Fibroblast of mammary gland (primary cell): ENCODE results near the gene GNA14.
A peak's percentile ranks its signal among the peaks of the same experiment; 100 is the strongest.
"Not testable (repeated sequence)": the region's sequence is repeated elsewhere in the genome, so short reads cannot be mapped to it uniquely, and the experiment has no call there.

Experiments
- DNase-seq: peaks from one replicate; pipeline ENCODE4 v3.0.0-alpha.2; 2010; ENCODE audit warnings: low read depth
- H3K4me3 ChIP-seq: 2 replicates; pipeline ENCODE4 v1.5.1; 2011; ENCODE audit warnings: low read depth, mild to moderate bottlenecking, low read length, moderate library complexity; ENCODE audit not compliant: control insufficient read depth
- CTCF ChIP-seq: conservative IDR thresholded peaks from 2 replicates; pipeline ENCODE4 v1.5.1; 2011; ENCODE audit warnings: low read depth, low read length, inconsistent platforms; ENCODE audit not compliant: control insufficient read depth, insufficient read depth

Gene GNA14

GRCh38 chr9:77399964-77400363 lies 248.2 kb downstream of the GNA14 start:
- TF ChIP-seq CTCF: no peak
- DNase-seq: no peak
- H3K4me3 ChIP-seq: no peak overlapping the region

- not testable (repeated sequence) for H3K4me3 ChIP-seq
- DNase-seq: peak; percentile 42
These were observed 249.5 kb downstream of the GNA14 start for GRCh38 chr9:77398581-77398980.

GRCh38 chr9:77392328-77392727 lies 255.8 kb downstream of the GNA14 start:
- no peak for TF ChIP-seq CTCF
- DNase-seq: no peak
- no peak overlapping the region for H3K4me3 ChIP-seq

- no peak overlapping the region for H3K4me3 ChIP-seq
- DNase-seq: no peak
- TF ChIP-seq CTCF: no peak
These were observed 256.3 kb downstream of the GNA14 start for GRCh38 chr9:77391834-77392233.

- DNase-seq: peak; percentile 66
- TF ChIP-seq CTCF: no peak
- no peak overlapping the region for H3K4me3 ChIP-seq
These were observed 261.9 kb downstream of the GNA14 start for GRCh38 chr9:77386187-77386586.

- DNase-seq: peak; percentile 89
- TF ChIP-seq CTCF: no peak
- H3K4me3 ChIP-seq: no peak overlapping the region
These were observed 263.7 kb downstream of the GNA14 start for GRCh38 chr9:77384406-77384805.

GRCh38 chr9:77375956-77376532 lies 272.1 kb downstream of the GNA14 start:
- no peak overlapping the region for H3K4me3 ChIP-seq
- TF ChIP-seq CTCF: no peak
- DNase-seq: peak; percentile 28
